Esophagus muscularis mucosa (tissue), 4 donors: Measurements from ENCODE around the gene SEC16A. TPM values are rescaled to one million over a fixed set of nuclear protein-coding genes. Genes with fewer than 3 reads are reported as not detected.

Experiments used
- DNase-seq: peaks from one replicate; pipeline ENCODE4 v3.0.0-alpha.2; 2017; ENCODE audit errors: extremely low spot score
- H3K27ac ChIP-seq, 4 donors: fragments of 200-600 bp; sonication (generic); replicated peaks in 1 of 4; 1 replicate in 3 of 4; 2 replicates in 1 of 4; pipeline ENCODE4 v1.5.1; 2016 to 2019; ENCODE audit warnings: mild to moderate bottlenecking in 1 of 4
- H3K27me3 ChIP-seq, 4 donors: fragments of 200-600 bp; sonication (generic); one replicate each; pipeline versions ENCODE4 v1.5.1 to v1.6.0; 2016 to 2019
- H3K36me3 ChIP-seq, 4 donors: fragments of 200-600 bp; sonication (generic); one replicate each; pipeline ENCODE4 v1.5.1; 2016 to 2019
- H3K4me1 ChIP-seq, 4 donors: fragments of 200-600 bp; sonication (generic); one replicate each; pipeline ENCODE4 v1.5.1; 2016 to 2019
- H3K4me3 ChIP-seq, 4 donors: fragments of 200-600 bp; sonication (generic); 1 replicate in 2 of 4; 2 replicates in 2 of 4; pipeline ENCODE4 v1.5.1; 2016 to 2019; ENCODE audit warnings: mild to moderate bottlenecking in 4 of 4, moderate library complexity in 1 of 4
- H3K9me3 ChIP-seq, 4 donors: fragments of 200-600 bp; sonication (generic); 1 replicate in 3 of 4; 2 replicates in 1 of 4; pipeline ENCODE4 v1.5.1; 2016 to 2019
- CTCF ChIP-seq, 3 experiments: fragments of 200-600 bp in 2 of 3; fragments of 450-650 bp in 1 of 3; sonication (generic) in 2 of 3; IDR thresholded peaks; one replicate each; pipeline ENCODE4 v1.5.1; 2017 to 2019; ENCODE audit warnings: antibody characterized with exemption in 3 of 3, mild to moderate bottlenecking in 2 of 3, moderate library complexity in 1 of 3
- EP300 ChIP-seq: sonication (generic); formaldehyde crosslinking; IDR thresholded peaks from one replicate; pipeline ENCODE4 v1.6.1; 2017; ENCODE audit warnings: antibody characterized with exemption
- POLR2A ChIP-seq: fragments of 450-650 bp; IDR thresholded peaks from one replicate; pipeline ENCODE4 v1.6.1; 2017; ENCODE audit warnings: antibody characterized with exemption, moderate library complexity, mild to moderate bottlenecking, low read depth
- POLR2AphosphoS5 ChIP-seq, 2 donors: sonication (generic); formaldehyde crosslinking; IDR thresholded peaks; one replicate each; pipeline ENCODE4 v1.6.1; 2017; ENCODE audit warnings: antibody characterized with exemption in 2 of 2
- WGBS: methylation state at CpG from one replicate; pipeline ENCODE4 v1.1.5; 2018; 5-methylcytosine and 5-hydroxymethylcytosine counted together
- intact Hi-C: fragments of 100-400 bp; cut with DNase I; formaldehyde crosslinking; loops from one replicate; pipeline ENCODE4 v1.15.1; 2023
- total RNA-seq, 4 donors: library from RNA; depleted of rRNA; stranded (reverse); fragments of >200 nt; gene quantifications; one replicate each; pipeline versions ENCODE4 v1.1.0 to v1.2.1, GENCODE V29; 2016

Gene SEC16A
- total RNA-seq, 4 donors from 2014 or later = 43.2 to 62.3 (median 51.3) TPM

DNA sequence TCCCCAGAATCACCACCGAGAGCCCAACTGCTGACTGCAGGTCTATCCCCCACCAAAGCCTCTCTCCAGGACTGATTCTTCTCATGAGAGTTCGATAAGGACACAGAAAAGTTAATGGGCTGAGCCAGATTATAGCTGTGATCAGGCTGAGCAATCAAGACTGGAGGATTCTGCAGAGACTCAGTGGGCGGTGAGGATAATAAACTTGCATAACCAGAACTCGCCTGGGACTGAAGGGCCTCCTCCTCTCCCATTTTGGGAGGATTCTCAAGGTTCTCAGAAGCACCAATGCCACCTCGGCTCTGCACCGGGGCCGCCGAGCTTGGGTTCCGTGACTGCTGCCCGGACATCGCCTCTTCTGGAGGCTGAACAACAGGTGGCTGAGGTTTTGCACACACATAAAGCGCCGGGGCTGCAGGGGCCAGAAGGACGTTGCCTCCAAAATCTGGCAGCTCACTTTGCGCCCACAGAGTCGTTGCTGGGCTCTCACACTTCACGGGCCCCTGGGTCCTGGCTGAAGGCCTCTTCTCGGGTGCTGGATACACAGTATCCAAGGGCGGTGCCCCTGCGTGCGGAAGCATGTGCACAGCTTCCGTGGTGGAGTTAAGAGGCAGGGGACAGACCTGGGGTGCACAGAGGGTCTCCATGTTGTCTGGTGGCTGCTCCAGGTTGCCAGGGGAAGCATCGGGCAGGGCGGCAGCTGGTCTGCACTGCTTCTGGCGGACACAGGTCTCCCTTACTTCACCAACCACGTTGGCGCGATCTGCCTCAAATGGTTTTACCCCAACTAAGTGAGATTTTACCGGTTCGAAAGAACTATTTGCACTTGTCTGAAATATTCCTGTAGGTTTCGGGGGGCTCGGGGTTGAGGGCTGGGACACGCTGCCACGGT lies 7.6 kb downstream of the SEC16A start:
- Histone ChIP-seq H3K27me3 (no peaks in the 10 kb centered on the region), H3K9me3 (no peaks in the 10 kb centered on the region), H3K4me3 (no peak overlapping the region), H3K27ac (no peak overlapping the region), H3K36me3 (peaks cover 61 to 95% (median 84%) of the 10 kb centered on the region in 4 donors), H3K4me1 (peaks cover 0 to 5% (median 3%) of the 10 kb centered on the region in 4 donors)
- intact Hi-C loops = loop anchor here (5.0 kb wide), 1 partner anchor 38 kb away; the partner anchor contains the start of gene INPP5E
- DNase-seq = no peak
- no peak for TF ChIP-seq POLR2A
- TF ChIP-seq EP300 = no peak
- TF ChIP-seq CTCF (IDR thresholded peaks at IDR 0.05) = no peak
- TF ChIP-seq POLR2AphosphoS5 (IDR thresholded peaks at IDR 0.05) = no peak
- 92% methylated on average over 10 of the region's 34 CpGs for WGBS

GRCh38 chr9:136474021-136474640 lies 8.7 kb downstream of the SEC16A start:
- intact Hi-C loops = no loop called here
- Histone ChIP-seq H3K4me1 (peaks cover 0 to 6% (median 0%) of the 10 kb centered on the region in 4 donors), H3K9me3 (no peaks in the 10 kb centered on the region), H3K27ac (no peak overlapping the region), H3K36me3 (peaks cover 71 to 97% (median 87%) of the 10 kb centered on the region in 4 donors), H3K4me3 (no peak overlapping the region), H3K27me3 (no peaks in the 10 kb centered on the region)
- no peak for DNase-seq
- WGBS = 93% methylated on average over 18 of the region's 27 CpGs
- TF ChIP-seq POLR2AphosphoS5 (IDR thresholded peaks at IDR 0.05) (no peak), POLR2A (no peak)

GRCh38 chr9:136473354-136473721 lies 9.5 kb downstream of the SEC16A start:
- no peaks in the 10 kb centered on the region for H3K27me3 ChIP-seq
- H3K36me3 ChIP-seq = peaks cover 73 to 100% (median 95%) of the 10 kb centered on the region in 4 donors
- H3K9me3 ChIP-seq = no peaks in the 10 kb centered on the region

GRCh38 chr9:136472640-136473353 lies 10.0 kb downstream of the SEC16A start:
- no peak overlapping the region for H3K4me3 ChIP-seq
- intact Hi-C loops = no loop called here
- TF ChIP-seq POLR2AphosphoS5 (IDR thresholded peaks at IDR 0.05) = no peak
- no peak for TF ChIP-seq EP300
- no peak for TF ChIP-seq CTCF (IDR thresholded peaks at IDR 0.05)
- no peak for TF ChIP-seq POLR2A
- H3K27me3 ChIP-seq = no peaks in the 10 kb centered on the region
- H3K4me1 ChIP-seq = peaks cover 0 to 6% (median 0%) of the 10 kb centered on the region in 4 donors
- DNase-seq = no peak
- WGBS = 87% methylated on average over 16 of the region's 28 CpGs
- H3K27ac ChIP-seq = no peak overlapping the region
- peaks cover 78 to 100% (median 99%) of the 10 kb centered on the region in 4 donors for H3K36me3 ChIP-seq
- no peaks in the 10 kb centered on the region for H3K9me3 ChIP-seq

More at GRCh38 chr9:136473354-136473721, 9.5 kb downstream of the SEC16A start:
- no peak for DNase-seq
- no peak for TF ChIP-seq POLR2A
- TF ChIP-seq EP300 = no peak
- no peak for TF ChIP-seq CTCF (IDR thresholded peaks at IDR 0.05)
- TF ChIP-seq POLR2AphosphoS5 (IDR thresholded peaks at IDR 0.05) = no peak
- 91% methylated on average over 14 of the region's 14 CpGs for WGBS
- Histone ChIP-seq H3K4me1 (peaks cover 0 to 6% (median 0%) of the 10 kb centered on the region in 4 donors), H3K27ac (no peak overlapping the region), H3K4me3 (no peak overlapping the region)
- intact Hi-C loops = no loop called here
